Measurements from ENCODE around the gene NFIA.

GRCh38 chr1:61101536-61101935, 19.2 kb downstream of the NFIA start:
- TF ChIP-seq CTCF (IDR thresholded peaks at IDR 0.05) (no peak), POLR2AphosphoS5 (IDR thresholded peaks at IDR 0.05) (no peak), EP300 (IDR thresholded peaks at IDR 0.05) (no peak), POLR2A (IDR thresholded peaks at IDR 0.05; ENCODE audit: low read depth) (no peak)

All from esophagus muscularis mucosa (tissue), 4 donors.